KMS-11 (cell line): ENCODE results near the gene CLTB.

ENCODE experiments used
- H2AFZ ChIP-seq: fragments of 200-600 bp; sonication (generic); 2 replicates; pipeline ENCODE4 v1.6.1; 2016; ENCODE audit warnings: antibody characterized with exemption, mixed run types, low read depth
- H3K27ac ChIP-seq: fragments of 200-600 bp; sonication (generic); 2 replicates; pipeline ENCODE4 v1.6.1; 2016; ENCODE audit warnings: mild to moderate bottlenecking, mixed run types
- H3K27me3 ChIP-seq: fragments of 200-600 bp; sonication (generic); 2 replicates; pipeline ENCODE4 v1.6.1; 2017; ENCODE audit warnings: mild to moderate bottlenecking, low read depth, mixed run types, moderate library complexity; ENCODE audit not compliant: insufficient read depth
- H3K36me3 ChIP-seq: fragments of 200-600 bp; sonication (generic); 2 replicates; pipeline ENCODE4 v1.6.1; 2017; ENCODE audit warnings: mild to moderate bottlenecking, mixed run types; ENCODE audit not compliant: insufficient read depth
- H3K4me1 ChIP-seq: fragments of 200-600 bp; sonication (generic); 2 replicates; pipeline ENCODE4 v1.6.1; 2016; ENCODE audit warnings: mild to moderate bottlenecking, low read depth, mixed run types; ENCODE audit not compliant: poor library complexity, severe bottlenecking
- H3K4me2 ChIP-seq: fragments of 200-600 bp; sonication (generic); 2 replicates; pipeline ENCODE4 v1.7.0; 2016; ENCODE audit warnings: mild to moderate bottlenecking, mixed run types
- H3K4me3 ChIP-seq: fragments of 200-600 bp; sonication (generic); IDR thresholded peaks from 2 replicates; pipeline ENCODE4 v1.6.1; 2017; ENCODE audit warnings: low read depth, low read length, mixed read lengths; ENCODE audit not compliant: insufficient read depth
- H3K79me2 ChIP-seq: fragments of 200-600 bp; sonication (generic); 2 replicates; pipeline ENCODE4 v1.6.1; 2016; ENCODE audit warnings: low read depth, mixed run types; ENCODE audit not compliant: insufficient read depth
- H3K9ac ChIP-seq: fragments of 200-600 bp; sonication (generic); 2 replicates; pipeline ENCODE4 v1.6.1; 2016; ENCODE audit warnings: mild to moderate bottlenecking, mixed run types
- H4K20me1 ChIP-seq: fragments of 200-600 bp; sonication (generic); 2 replicates; pipeline ENCODE4 v1.6.1; 2016; ENCODE audit warnings: mild to moderate bottlenecking, mixed run types; ENCODE audit not compliant: insufficient read depth
- TF ChIP-seq, protein P1 (sequence below): fragments of 200-600 bp; sonication (generic); conservative IDR thresholded peaks from 2 replicates; pipeline ENCODE4 v1.6.1; 2017; ENCODE audit warnings: low read depth, mild to moderate bottlenecking, antibody characterized with exemption, low read length, moderate library complexity, mixed read lengths

CLTB gene

DNA sequence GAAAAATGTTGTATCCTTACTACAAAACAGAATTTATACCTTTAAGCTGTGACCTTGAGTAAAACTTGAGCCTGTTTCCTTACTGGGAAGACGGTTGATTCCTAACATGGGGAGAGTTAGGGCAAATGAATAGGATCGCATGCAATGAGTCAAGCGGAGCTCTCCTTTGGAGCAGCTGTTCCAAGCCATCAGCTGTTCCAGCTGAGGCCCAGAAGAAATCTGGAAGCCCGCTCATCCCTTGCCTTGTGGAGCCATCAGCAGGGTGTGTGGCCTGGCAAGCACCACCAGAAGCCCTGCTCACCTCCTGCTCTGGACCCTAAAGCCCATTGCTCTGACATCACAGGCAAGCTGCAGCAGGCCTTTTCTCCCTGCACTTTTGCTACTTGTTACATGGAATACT, 62.8 kb downstream of the CLTB start:
- Histone ChIP-seq H3K4me2 (no peak overlapping the region), H3K27ac (no peak overlapping the region), H3K27me3 (no peaks in the 10 kb centered on the region), H3K4me1 (no peaks in the 10 kb centered on the region), H3K9ac (no peak overlapping the region), H3K36me3 (no peaks in the 10 kb centered on the region), H2AFZ (no peak overlapping the region), H3K79me2 (no peaks in the 10 kb centered on the region; the same call in 1 of the 2 replicates), H4K20me1 (no peaks in the 10 kb centered on the region), H3K4me3 (no peak overlapping the region)
- TF ChIP-seq, protein P1, sequence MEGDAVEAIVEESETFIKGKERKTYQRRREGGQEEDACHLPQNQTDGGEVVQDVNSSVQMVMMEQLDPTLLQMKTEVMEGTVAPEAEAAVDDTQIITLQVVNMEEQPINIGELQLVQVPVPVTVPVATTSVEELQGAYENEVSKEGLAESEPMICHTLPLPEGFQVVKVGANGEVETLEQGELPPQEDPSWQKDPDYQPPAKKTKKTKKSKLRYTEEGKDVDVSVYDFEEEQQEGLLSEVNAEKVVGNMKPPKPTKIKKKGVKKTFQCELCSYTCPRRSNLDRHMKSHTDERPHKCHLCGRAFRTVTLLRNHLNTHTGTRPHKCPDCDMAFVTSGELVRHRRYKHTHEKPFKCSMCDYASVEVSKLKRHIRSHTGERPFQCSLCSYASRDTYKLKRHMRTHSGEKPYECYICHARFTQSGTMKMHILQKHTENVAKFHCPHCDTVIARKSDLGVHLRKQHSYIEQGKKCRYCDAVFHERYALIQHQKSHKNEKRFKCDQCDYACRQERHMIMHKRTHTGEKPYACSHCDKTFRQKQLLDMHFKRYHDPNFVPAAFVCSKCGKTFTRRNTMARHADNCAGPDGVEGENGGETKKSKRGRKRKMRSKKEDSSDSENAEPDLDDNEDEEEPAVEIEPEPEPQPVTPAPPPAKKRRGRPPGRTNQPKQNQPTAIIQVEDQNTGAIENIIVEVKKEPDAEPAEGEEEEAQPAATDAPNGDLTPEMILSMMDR: no peak

DNA sequence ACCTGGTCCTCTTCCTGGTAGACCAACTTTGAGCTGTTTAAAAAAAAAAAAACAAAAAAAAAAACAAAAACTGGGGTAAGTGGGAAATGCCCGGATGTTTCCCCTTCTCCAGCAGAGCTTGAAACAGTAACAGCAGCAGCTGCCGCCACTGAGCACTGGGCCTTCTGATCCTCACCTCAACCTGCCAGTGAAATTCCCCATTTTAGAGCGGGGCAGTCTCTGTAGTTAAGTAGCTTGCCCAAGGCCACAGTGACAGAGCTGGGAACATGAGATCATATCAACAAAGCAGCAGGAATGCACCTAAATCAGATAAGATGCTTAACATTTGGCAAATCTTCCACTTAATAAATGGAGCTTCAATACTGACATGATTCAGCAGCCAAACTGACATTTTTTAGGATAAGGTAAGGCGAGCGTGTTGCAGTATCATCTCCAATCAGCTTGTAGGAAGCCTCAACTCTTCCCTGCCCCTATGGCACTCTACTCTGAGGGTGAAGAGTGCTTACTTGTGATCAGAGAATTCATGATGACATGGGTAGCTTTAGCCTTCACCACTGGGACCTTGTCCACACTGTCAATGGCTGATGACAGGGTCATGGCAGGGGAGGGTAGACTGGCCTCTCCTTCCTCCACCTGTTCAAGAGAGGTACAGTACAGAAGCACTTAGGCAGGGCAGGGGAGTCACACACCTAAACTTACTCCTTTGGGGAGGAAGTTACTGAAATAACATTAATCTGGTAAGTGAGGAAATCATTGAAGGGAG, 64.0 kb downstream of the CLTB start:
- H3K36me3 ChIP-seq: no peaks in the 10 kb centered on the region
- H3K9ac ChIP-seq: no peak overlapping the region
- H3K4me3 ChIP-seq: no peak overlapping the region
- TF ChIP-seq, protein P1: no peak
- H3K4me1 ChIP-seq: no peaks in the 10 kb centered on the region
- H3K27me3 ChIP-seq: no peaks in the 10 kb centered on the region
- no peak overlapping the region for H3K27ac ChIP-seq
- no peaks in the 10 kb centered on the region for H4K20me1 ChIP-seq
- H3K4me2 ChIP-seq: no peak overlapping the region
- no peaks in the 10 kb centered on the region; the same call in 1 of the 2 replicates for H3K79me2 ChIP-seq
- H2AFZ ChIP-seq: no peak overlapping the region

DNA sequence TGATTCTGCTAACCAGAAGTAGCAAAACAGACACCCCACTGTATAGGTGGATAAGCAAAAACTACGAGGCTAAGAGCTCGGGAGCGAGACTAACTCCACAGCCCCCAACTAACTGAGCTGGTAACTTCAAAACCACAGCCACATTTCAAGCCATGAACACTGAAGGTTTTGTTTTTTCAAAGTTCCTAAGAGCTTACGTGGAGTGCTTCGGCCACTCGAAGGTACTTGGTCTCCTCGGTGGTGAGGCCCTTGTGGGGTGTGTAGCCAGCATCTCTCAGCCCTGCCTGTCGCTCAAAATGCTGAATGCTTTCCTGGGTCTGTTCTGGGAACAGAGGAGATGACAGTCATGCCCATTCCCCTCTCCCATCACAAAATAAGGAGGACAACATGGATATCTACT, 65.9 kb downstream of the CLTB start:
- Histone ChIP-seq H3K9ac (no peak overlapping the region), H3K4me1 (no peaks in the 10 kb centered on the region), H4K20me1 (no peaks in the 10 kb centered on the region), H3K79me2 (no peaks in the 10 kb centered on the region), H3K4me2 (no peak overlapping the region), H3K27me3 (no peaks in the 10 kb centered on the region), H2AFZ (no peak overlapping the region), H3K4me3 (no peak overlapping the region), H3K27ac (no peak overlapping the region), H3K36me3 (peaks cover 4% of the 10 kb centered on the region; the same call in 1 of the 2 replicates)
- TF ChIP-seq, protein P1: no peak

DNA sequence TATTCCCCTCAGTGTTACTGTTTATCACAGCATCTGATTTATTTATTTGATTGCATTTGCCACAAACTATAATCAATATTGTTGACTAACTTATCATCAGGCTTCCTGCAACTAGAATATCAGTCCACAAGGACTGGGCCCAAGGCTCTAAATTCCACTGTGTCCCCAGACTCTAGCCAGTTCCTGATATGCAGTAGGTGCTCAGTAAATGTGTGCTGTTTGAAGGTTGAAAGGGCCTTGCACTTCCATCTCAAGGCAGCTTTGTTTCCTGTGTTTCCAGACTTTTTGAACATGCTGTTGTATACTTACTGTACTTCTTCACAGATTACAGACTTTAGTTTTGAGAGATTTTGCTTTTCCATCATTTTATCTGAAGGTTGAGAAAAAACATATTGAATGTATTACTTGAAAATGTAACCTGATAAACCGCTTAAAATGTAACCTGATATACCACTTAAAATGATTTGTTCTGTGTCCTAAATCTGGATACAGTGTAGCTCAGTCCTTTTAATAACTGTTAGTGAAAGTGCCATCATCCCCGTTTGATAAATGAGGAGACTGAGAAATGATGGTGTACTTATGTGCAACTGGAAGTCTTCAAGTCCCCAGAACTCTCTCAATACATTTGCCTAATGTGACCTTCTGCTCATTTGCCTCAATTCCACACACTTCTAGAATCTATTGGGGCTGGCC, 73.4 kb downstream of the CLTB start:
- no peaks in the 10 kb centered on the region for H3K27me3 ChIP-seq
- H4K20me1 ChIP-seq: no peaks in the 10 kb centered on the region
- no peak overlapping the region for H3K4me3 ChIP-seq
- H3K4me2 ChIP-seq: no peak overlapping the region
- no peaks in the 10 kb centered on the region for H3K4me1 ChIP-seq
- H3K79me2 ChIP-seq: no peaks in the 10 kb centered on the region
- TF ChIP-seq, protein P1: no peak
- H2AFZ ChIP-seq: no peak overlapping the region
- no peak overlapping the region for H3K27ac ChIP-seq
- no peak overlapping the region for H3K9ac ChIP-seq
- H3K36me3 ChIP-seq: peaks cover 4% of the 10 kb centered on the region; the same call in 1 of the 2 replicates
